Activated T-cell treated with anti-CD3 and anti-CD28 coated beads for 1 hour (primary cell): ENCODE data around the gene MEX3B.
"Not testable (repeated sequence)": the region's sequence is repeated elsewhere in the genome, so short reads cannot be mapped to it uniquely, and the experiment has no call there.

Experiments
- DNase-seq: peaks from one replicate; pipeline ENCODE4 v3.0.0-alpha.2; 2020; ENCODE audit warnings: low read depth

MEX3B gene

DNA sequence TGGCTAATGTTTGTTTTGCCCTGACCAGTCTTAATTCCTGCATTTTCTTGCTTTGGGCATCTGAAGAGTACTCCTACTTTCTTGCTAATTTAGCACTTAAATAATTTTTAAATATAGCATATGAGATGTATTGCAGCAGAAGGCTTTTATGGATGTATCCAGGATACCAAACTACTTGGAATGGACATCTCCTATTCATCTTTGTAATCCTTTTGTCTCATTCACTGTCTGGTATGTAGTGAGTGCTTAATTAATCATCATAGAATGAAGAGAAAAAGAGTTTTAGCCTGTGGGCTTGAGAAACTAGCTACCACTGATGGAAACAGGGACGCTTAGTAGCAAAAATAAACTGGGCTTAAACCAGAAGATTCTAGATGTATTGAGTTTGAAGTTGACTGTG is 40.6 kb downstream of the MEX3B start:
- DNase-seq, result no peak

GRCh38 chr15:82003916-82004315 is 41.9 kb downstream of the MEX3B start:
- DNase-seq, result no peak

GRCh38 chr15:81995081-81995480 is 50.7 kb downstream of the MEX3B start:
- not testable (repeated sequence) for DNase-seq

GRCh38 chr15:81992523-81992922 is 53.3 kb downstream of the MEX3B start:
- DNase-seq, result no peak
